Transverse colon (tissue), 4 donors: ENCODE data around the gene TMEM178B. TPM values are rescaled to one million over a fixed set of nuclear protein-coding genes. Genes with fewer than 3 reads are reported as not detected.

Experiments used
- DNase-seq: peaks from one replicate; pipeline ENCODE4 v3.0.0-alpha.2; 2019
- H3K27ac ChIP-seq, 4 donors: fragments of 200-600 bp; sonication (generic); 2 replicates each; pipeline ENCODE4 v1.5.1; 2016 to 2018; ENCODE audit warnings: inconsistent platforms in 4 of 4
- H3K27me3 ChIP-seq: fragments of 200-600 bp; sonication (generic); 2 replicates; pipeline ENCODE4 v1.5.1; 2017; ENCODE audit warnings: inconsistent platforms
- H3K36me3 ChIP-seq, 4 donors: fragments of 200-600 bp; sonication (generic); 2 replicates each; pipeline ENCODE4 v1.5.1; 2017 to 2019; ENCODE audit warnings: inconsistent platforms in 4 of 4
- H3K4me1 ChIP-seq, 4 donors: fragments of 200-600 bp; sonication (generic); 2 replicates each; pipeline ENCODE4 v1.5.1; 2017 to 2020; ENCODE audit warnings: inconsistent platforms in 4 of 4
- H3K4me3 ChIP-seq, 4 donors: fragments of 200-600 bp; sonication (generic); 1 replicate in 1 of 4; 2 replicates in 3 of 4; pipeline versions ENCODE4 v1.5.1 to v1.6.1; 2017 to 2019; ENCODE audit warnings: inconsistent platforms in 4 of 4
- H3K9me3 ChIP-seq, 2 donors: fragments of 200-600 bp; sonication (generic); 2 replicates each; pipeline ENCODE4 v1.5.1; 2017 to 2019; ENCODE audit warnings: inconsistent platforms in 2 of 2
- CTCF ChIP-seq, 5 experiments: fragments of 200-600 bp in 3 of 5; fragments of 450-650 bp in 2 of 5; sonication (generic) in 3 of 5; IDR thresholded peaks; 1 replicate in 2 of 5; 2 replicates in 3 of 5; pipeline ENCODE4 v1.5.1; 2016 to 2017; ENCODE audit warnings: antibody characterized with exemption in 5 of 5, inconsistent platforms in 3 of 5, mild to moderate bottlenecking in 2 of 5, moderate library complexity in 1 of 5
- EP300 ChIP-seq: sonication (generic); formaldehyde crosslinking; IDR thresholded peaks from one replicate; pipeline ENCODE4 v1.6.1; 2017; ENCODE audit warnings: antibody characterized with exemption, low read depth
- POLR2A ChIP-seq: fragments of 450-650 bp; IDR thresholded peaks from one replicate; pipeline ENCODE4 v1.6.1; 2016; ENCODE audit warnings: antibody characterized with exemption, mild to moderate bottlenecking, moderate library complexity
- POLR2AphosphoS5 ChIP-seq, 3 donors: sonication (generic); formaldehyde crosslinking; IDR thresholded peaks; one replicate each; pipeline ENCODE4 v1.6.1; 2016; ENCODE audit warnings: antibody characterized with exemption in 3 of 3
- WGBS, 2 donors: methylation state at CpG; one replicate each; pipeline ENCODE4 v1.1.5; 2018; ENCODE audit warnings: low coverage in 1 of 2; 5-methylcytosine and 5-hydroxymethylcytosine counted together
- in situ Hi-C, 4 donors: fragments of 200-750 bp; cut with MboI; loops; one replicate each; pipeline versions ENCODE4 v1.15.0 to v1.15.1; 2017; ENCODE audit warnings: low sequenced_read_pairs in 3 of 4, low pct_ligation_motif_present in 1 of 4, low pct_unique_long_range_greater_than_20kb in 1 of 4
- intact Hi-C: fragments of 100-400 bp; cut with DNase I; formaldehyde crosslinking; loops from one replicate; pipeline ENCODE4 v1.15.1; 2023; ENCODE audit warnings: low total_unique reads
- total RNA-seq, 4 donors: library from RNA; depleted of rRNA; stranded (reverse); fragments of >200 nt; gene quantifications; one replicate each; pipeline ENCODE4 v1.1.0, GENCODE V29; 2016

Gene TMEM178B
- total RNA-seq, 4 donors from 2014 or later = 0.32 to 0.82 (median 0.39) TPM

GRCh38 chr7:141439164-141439563, 365.3 kb downstream of the TMEM178B start:
- Histone ChIP-seq H3K4me3 (no peak overlapping the region), H3K4me1 (no peaks in the 10 kb centered on the region), H3K27me3 (no peaks in the 10 kb centered on the region), H3K27ac (no peak overlapping the region), H3K9me3 (no peaks in the 10 kb centered on the region), H3K36me3 (no peaks in the 10 kb centered on the region)
- no peak for DNase-seq
- WGBS, 2 donors = 48% methylated on average over 2 of the region's 2 CpGs; no CpG with 5 or more reads in 1 of the 2 donors
- TF ChIP-seq POLR2A (no peak), CTCF (IDR thresholded peaks at IDR 0.05) (no peak), EP300 (no peak), POLR2AphosphoS5 (IDR thresholded peaks at IDR 0.05) (no peak)
- in situ Hi-C loops (no loop called here), intact Hi-C loops (no loop called here)

- no peak for DNase-seq
- Histone ChIP-seq H3K27ac (no peak overlapping the region), H3K36me3 (no peaks in the 10 kb centered on the region), H3K4me3 (no peak overlapping the region), H3K27me3 (no peaks in the 10 kb centered on the region), H3K4me1 (no peaks in the 10 kb centered on the region), H3K9me3 (no peaks in the 10 kb centered on the region)
- TF ChIP-seq CTCF (IDR thresholded peaks at IDR 0.05) (no peak), POLR2A (no peak), POLR2AphosphoS5 (IDR thresholded peaks at IDR 0.05) (no peak), EP300 (no peak)
- 33% methylated on average over 1 of the region's 1 CpG; no CpG with 5 or more reads in 1 of the 2 donors for whole genome bisulfite sequencing, 2 donors
- intact Hi-C loops = no loop called here
- in situ Hi-C loops = no loop called here
These were observed 365.9 kb downstream of the TMEM178B start for GRCh38 chr7:141439776-141440175.

- intact Hi-C loops = no loop called here
- in situ Hi-C loops = no loop called here
- H3K4me3 ChIP-seq = no peak overlapping the region
- H3K36me3 ChIP-seq = no peaks in the 10 kb centered on the region
- no peak for DNase-seq
- no peaks in the 10 kb centered on the region for H3K9me3 ChIP-seq
- no peaks in the 10 kb centered on the region for H3K27me3 ChIP-seq
- TF ChIP-seq CTCF (IDR thresholded peaks at IDR 0.05) (no peak), EP300 (no peak), POLR2AphosphoS5 (IDR thresholded peaks at IDR 0.05) (no peak), POLR2A (no peak)
- H3K27ac ChIP-seq = no peak overlapping the region
- no peaks in the 10 kb centered on the region for H3K4me1 ChIP-seq
- WGBS, 2 donors = 81 to 92% methylated on average over 2 to 11 of the region's 11 CpGs
These were observed 368.2 kb downstream of the TMEM178B start for GRCh38 chr7:141441837-141442627.

GRCh38 chr7:141442781-141443180, 368.9 kb downstream of the TMEM178B start:
- Histone ChIP-seq H3K9me3 (no peaks in the 10 kb centered on the region), H3K4me1 (no peaks in the 10 kb centered on the region), H3K27me3 (no peaks in the 10 kb centered on the region), H3K4me3 (no peak overlapping the region), H3K27ac (no peak overlapping the region), H3K36me3 (no peaks in the 10 kb centered on the region)
- intact Hi-C loops (no loop called here), in situ Hi-C loops (no loop called here)
- 14 to 33% methylated on average over 2 of the region's 2 CpGs for WGBS, 2 donors
- DNase-seq = no peak
- TF ChIP-seq CTCF (IDR thresholded peaks at IDR 0.05) (no peak), POLR2AphosphoS5 (IDR thresholded peaks at IDR 0.05) (no peak), EP300 (no peak), POLR2A (no peak)
